ENCODE results near the gene IQSEC2.

GRCh38 chrX:53239474-53239873 is 41.9 kb downstream of the IQSEC2 start:
- TF ChIP-seq EP300 (IDR thresholded peaks at IDR 0.05) (no peak), CTCF (IDR thresholded peaks at IDR 0.05) (no peak), POLR2A (IDR thresholded peaks at IDR 0.05) (no peak)
